ENCODE measurements around the gene KLC3.

The KLC3 gene

GRCh38 chr19:45391871-45392665 is 51.5 kb downstream of the KLC3 start:
- no peak overlapping the region for H3K9ac ChIP-seq (ENCODE audit: low read depth, low read length, poor library complexity, severe bottlenecking)
- TF ChIP-seq CTCF (conservative IDR thresholded peaks at IDR 0.05; ENCODE audit: low read length) (no peak), EZH2phosphoT487 (IDR thresholded peaks at IDR 0.05; ENCODE audit: borderline replicate concordance) (no peak)
- peak overlapping the region; percentile 56; the same call in 1 of the 2 replicates for H2AFZ ChIP-seq (ENCODE audit: low read length)
- H4K20me1 ChIP-seq (ENCODE audit: insufficient read depth, low read length, poor library complexity, severe bottlenecking) = no peaks in the 10 kb centered on the region
- H3K9me3 ChIP-seq (ENCODE audit: insufficient read depth, low read depth, low read length) = no peaks in the 10 kb centered on the region
- no peaks in the 10 kb centered on the region for H3F3A ChIP-seq (ENCODE audit: low read depth)
- H3K4me1 ChIP-seq (ENCODE audit: insufficient read depth, low read length, poor library complexity, severe bottlenecking) = no peaks in the 10 kb centered on the region
- H3K27me3 ChIP-seq (ENCODE audit: insufficient read depth, low read length, poor library complexity, severe bottlenecking) = no peaks in the 10 kb centered on the region
- no peaks in the 10 kb centered on the region for H3K9me2 ChIP-seq (replicated peaks; ENCODE audit: low read depth, low read length)
- no peak overlapping the region for H3K4me2 ChIP-seq (ENCODE audit: low read depth, low read length, poor library complexity, severe bottlenecking)
- no peaks in the 10 kb centered on the region for H3K36me3 ChIP-seq (ENCODE audit: insufficient read depth, low read length)
- H3K79me2 ChIP-seq (ENCODE audit: insufficient read depth, low read length) = no peaks in the 10 kb centered on the region
- H3K4me3 ChIP-seq (ENCODE audit: low read length, poor library complexity, severe bottlenecking) = no peak overlapping the region

DNA sequence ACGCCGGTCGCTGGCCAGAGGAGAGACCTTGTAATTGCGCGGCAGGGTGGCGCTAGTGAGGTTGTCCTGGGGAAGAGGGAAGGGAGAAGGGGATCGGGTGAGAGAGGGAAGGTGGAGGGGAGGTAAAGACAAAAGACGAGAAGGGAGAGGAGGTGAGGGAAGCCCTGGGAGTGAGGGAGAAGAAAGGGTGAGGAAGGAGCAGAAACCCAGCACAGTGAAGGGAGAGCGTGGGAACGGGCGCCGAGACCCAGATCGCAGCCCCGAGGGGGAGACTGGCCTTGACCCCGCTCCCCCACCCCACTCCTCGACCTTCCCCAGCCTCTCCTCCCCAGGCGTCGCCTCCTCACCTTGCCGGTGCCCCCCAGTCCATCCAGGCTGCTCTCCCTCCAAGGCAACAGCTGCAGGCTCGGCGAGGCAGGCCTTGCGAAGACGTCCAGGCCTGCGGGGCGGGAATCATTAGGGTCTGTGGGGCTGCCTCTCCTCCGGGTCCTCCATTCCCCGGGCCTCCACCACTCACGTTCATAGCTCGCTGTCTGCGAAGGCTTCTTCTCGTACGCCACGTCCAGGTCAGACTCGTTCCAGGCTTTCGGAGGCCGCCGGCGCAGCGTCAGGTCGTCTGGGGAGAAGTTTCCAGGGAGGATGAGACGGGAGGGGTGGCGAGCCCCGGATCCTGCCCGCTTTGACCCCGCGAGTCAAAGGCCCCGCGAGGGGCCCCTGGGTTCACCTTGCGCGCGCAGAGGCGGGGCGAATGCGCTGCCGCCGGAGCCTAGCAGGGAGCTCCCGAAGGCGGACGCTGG is 55.5 kb downstream of the KLC3 start:
- no peak overlapping the region for H3K4me3 ChIP-seq (ENCODE audit: low read length, poor library complexity, severe bottlenecking)
- H3K79me2 ChIP-seq (ENCODE audit: insufficient read depth, low read length) = no peaks in the 10 kb centered on the region
- H3K4me1 ChIP-seq (ENCODE audit: insufficient read depth, low read length, poor library complexity, severe bottlenecking) = no peaks in the 10 kb centered on the region
- no peaks in the 10 kb centered on the region for H4K20me1 ChIP-seq (ENCODE audit: insufficient read depth, low read length, poor library complexity, severe bottlenecking)
- no peaks in the 10 kb centered on the region for H3K9me2 ChIP-seq (replicated peaks; ENCODE audit: low read depth, low read length)
- H3K9me3 ChIP-seq (ENCODE audit: insufficient read depth, low read depth, low read length) = no peaks in the 10 kb centered on the region
- no peak overlapping the region for H3K9ac ChIP-seq (ENCODE audit: low read depth, low read length, poor library complexity, severe bottlenecking)
- no peak overlapping the region for H3K4me2 ChIP-seq (ENCODE audit: low read depth, low read length, poor library complexity, severe bottlenecking)
- no peaks in the 10 kb centered on the region for H3K36me3 ChIP-seq (ENCODE audit: insufficient read depth, low read length)
- H2AFZ ChIP-seq (ENCODE audit: low read length) = no peak overlapping the region
- H3F3A ChIP-seq (ENCODE audit: low read depth) = no peaks in the 10 kb centered on the region
- TF ChIP-seq EZH2phosphoT487 (IDR thresholded peaks at IDR 0.05; ENCODE audit: borderline replicate concordance) (no peak), CTCF (conservative IDR thresholded peaks at IDR 0.05; ENCODE audit: low read length) (no peak)
- H3K27me3 ChIP-seq (ENCODE audit: insufficient read depth, low read length, poor library complexity, severe bottlenecking) = no peaks in the 10 kb centered on the region

GRCh38 chr19:45400192-45400591 is 59.6 kb downstream of the KLC3 start:
- no peaks in the 10 kb centered on the region for H3F3A ChIP-seq (ENCODE audit: low read depth)
- H3K79me2 ChIP-seq (ENCODE audit: insufficient read depth, low read length) = no peaks in the 10 kb centered on the region
- no peak overlapping the region for H3K4me2 ChIP-seq (ENCODE audit: low read depth, low read length, poor library complexity, severe bottlenecking)
- H2AFZ ChIP-seq (ENCODE audit: low read length) = no peak overlapping the region
- H3K27me3 ChIP-seq (ENCODE audit: insufficient read depth, low read length, poor library complexity, severe bottlenecking) = no peaks in the 10 kb centered on the region
- peaks cover 9% of the 10 kb centered on the region for H3K4me1 ChIP-seq (ENCODE audit: insufficient read depth, low read length, poor library complexity, severe bottlenecking)
- H3K9ac ChIP-seq (ENCODE audit: low read depth, low read length, poor library complexity, severe bottlenecking) = no peak overlapping the region
- no peaks in the 10 kb centered on the region for H3K9me2 ChIP-seq (replicated peaks; ENCODE audit: low read depth, low read length)
- H3K9me3 ChIP-seq (ENCODE audit: insufficient read depth, low read depth, low read length) = no peaks in the 10 kb centered on the region
- H3K36me3 ChIP-seq (ENCODE audit: insufficient read depth, low read length) = no peaks in the 10 kb centered on the region
- H4K20me1 ChIP-seq (ENCODE audit: insufficient read depth, low read length, poor library complexity, severe bottlenecking) = no peaks in the 10 kb centered on the region
- TF ChIP-seq CTCF (conservative IDR thresholded peaks at IDR 0.05; ENCODE audit: low read length) = no peak
- no peak for TF ChIP-seq EZH2phosphoT487 (IDR thresholded peaks at IDR 0.05; ENCODE audit: borderline replicate concordance)
- H3K4me3 ChIP-seq (ENCODE audit: low read length, poor library complexity, severe bottlenecking) = no peak overlapping the region

Measured in Loucy (cell line).